HG02623 (cell line): ENCODE data around the gene TMEM187.

ENCODE experiments used
- ATAC-seq: cut with Tn5 transposase; IDR thresholded peaks from one replicate; pipeline ENCODE4 v1.9.1; 2021; ENCODE audit warnings: moderate library complexity; ENCODE audit not compliant: unreplicated experiment

TMEM187 gene

GRCh38 chrX:153934762-153935325, 37.7 kb upstream of the TMEM187 start, which contains the start of gene NAA10:
NAA10 (minus strand) TSS chrX:153935037; CDS start chrX:153934904, 133 bp downstream.
- peak; percentile 83 for ATAC-seq

DNA sequence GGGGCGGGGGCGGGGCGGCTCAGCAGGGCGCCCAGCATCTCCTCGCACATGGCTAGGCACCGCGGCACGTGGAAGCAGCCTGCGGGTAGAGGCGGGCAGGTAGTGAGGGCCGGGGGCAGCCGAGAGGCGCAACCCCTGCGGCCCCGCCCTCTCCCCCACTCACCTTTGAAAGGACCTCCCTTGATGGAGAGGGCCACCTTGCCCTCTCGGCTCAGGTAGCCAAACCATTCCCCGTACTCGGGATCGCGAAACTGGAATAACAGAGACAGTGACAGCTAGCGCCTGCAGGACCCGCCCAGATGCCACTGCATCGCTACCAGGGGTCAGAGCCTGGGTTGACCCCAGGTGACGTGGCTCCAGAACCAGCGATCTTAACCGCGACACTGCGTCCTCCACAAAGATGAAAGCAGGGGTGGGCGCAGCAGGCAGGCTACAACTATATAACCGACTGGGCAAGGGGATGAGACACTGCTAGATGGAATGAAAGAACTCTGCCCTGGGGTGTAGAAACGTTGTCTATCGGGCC, 37.2 kb upstream of the TMEM187 start:
- ATAC-seq: peak; percentile 15

DNA sequence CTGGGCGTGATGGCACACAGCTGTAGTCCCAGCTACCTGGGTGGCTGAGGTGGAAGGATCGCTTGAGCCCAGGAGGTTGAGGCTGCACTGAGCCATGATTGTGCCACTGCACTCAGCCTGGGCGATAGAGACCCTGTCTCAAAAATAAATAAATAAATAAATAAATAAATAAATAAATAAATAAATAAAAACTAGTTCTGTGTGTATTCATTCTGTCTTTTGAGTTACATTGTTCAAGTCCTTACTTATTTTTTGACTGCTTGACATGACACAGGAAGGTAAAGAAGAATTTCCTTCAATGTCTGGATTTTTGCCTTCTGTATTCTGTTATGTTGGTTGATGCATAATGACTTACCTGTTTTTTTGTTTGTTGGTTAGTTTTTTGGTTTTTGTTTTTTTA, 35.5 kb upstream of the TMEM187 start:
- no peak for ATAC-seq

DNA sequence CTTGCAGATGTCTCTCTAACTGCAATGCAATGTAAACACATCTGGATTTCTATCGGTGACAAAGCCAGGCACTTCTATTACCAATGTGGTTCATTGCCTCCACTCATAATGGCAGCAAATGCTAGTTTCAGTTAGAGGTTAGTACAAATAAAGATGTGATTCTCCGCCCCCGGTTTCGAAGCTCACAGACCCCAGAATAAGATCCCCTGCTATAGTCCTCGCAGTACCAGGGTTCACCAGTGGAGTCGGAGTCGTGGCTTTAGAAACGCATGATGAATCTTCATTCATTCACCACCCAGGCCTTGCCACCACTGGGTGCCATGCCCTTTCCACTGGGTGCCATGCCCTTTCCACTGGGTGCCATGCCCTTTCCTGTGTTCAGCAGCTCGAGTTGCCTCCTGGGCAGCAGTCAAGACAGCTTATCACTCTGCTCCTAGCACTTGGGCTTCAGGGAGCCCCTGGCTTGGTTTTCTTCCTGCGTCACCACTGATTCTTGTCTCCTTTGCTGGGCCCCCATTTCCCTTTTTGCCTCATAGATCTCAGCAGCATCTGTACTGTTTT, 34.2 kb upstream of the TMEM187 start:
- no peak for ATAC-seq

GRCh38 chrX:153939573-153939972, 33.0 kb upstream of the TMEM187 start:
- no peak for ATAC-seq

DNA sequence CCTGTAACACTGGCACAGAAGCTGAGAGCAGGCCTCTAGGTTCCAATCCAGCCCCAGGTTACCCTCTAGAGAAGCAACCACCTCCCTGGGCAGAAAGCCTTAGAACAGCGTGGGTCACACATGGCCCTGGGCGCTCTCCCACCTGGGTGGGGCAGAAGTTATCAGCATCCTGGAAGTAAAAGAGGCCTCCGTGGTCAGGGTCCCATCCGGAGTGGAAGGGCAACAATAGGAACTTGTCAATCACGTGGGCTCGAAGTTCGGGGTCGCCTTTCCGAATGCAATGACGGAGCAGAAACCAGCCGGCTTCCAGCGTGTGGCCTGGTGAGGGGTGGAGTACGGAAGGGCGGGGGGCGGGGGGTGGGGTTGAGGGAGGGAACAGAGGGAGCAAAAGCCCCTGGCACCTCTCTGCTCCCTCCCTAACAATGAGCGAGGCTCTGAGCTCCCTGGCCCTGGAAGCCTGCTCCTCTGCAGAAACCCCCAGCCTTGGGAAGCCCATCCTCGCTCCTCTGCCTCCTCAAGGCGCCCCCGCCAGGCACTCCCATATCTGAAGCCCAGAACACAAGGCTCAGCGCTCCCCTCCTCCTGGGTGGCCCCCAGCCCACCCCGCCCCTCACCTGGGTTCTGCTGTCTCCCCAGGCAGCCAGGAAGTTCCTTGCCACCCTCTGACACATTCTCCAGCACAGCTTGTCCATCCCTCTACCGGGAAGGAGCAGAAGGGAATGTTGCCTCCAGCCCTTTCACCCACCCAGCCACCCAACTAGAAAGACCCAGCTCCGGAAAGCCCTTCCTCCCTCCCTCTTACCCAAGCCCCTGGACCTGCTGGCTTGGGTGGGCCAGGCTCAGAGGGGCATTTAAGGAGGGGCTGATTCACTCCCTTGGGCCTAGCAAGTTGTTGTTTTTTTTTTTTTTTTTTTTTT, 31.0 kb upstream of the TMEM187 start:
- ATAC-seq: no peak

GRCh38 chrX:153944140-153944799, 28.3 kb upstream of the TMEM187 start, which contains the start of gene RENBP:
RENBP (minus strand) TSS chrX:153944643; CDS start chrX:153944610, 33 bp downstream.
- ATAC-seq: no peak

DNA sequence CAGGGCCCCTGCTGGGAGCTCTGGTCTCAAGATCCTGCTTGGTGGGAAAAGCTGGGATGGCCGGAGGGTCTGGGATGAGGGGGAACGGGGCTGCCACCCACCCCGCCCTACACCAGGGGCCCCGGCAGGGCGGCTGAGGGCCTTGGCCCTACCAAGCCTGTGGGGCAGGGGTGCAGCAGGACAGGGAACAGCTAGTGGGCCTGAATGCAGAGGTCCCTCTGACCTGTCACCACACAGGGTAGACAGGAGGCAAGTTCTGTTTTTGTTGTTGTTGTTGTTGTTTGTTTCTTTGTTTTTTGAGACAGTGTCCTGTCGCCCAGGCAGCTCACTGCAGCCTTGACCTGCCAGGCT, 27.8 kb upstream of the TMEM187 start:
- no peak for ATAC-seq

DNA sequence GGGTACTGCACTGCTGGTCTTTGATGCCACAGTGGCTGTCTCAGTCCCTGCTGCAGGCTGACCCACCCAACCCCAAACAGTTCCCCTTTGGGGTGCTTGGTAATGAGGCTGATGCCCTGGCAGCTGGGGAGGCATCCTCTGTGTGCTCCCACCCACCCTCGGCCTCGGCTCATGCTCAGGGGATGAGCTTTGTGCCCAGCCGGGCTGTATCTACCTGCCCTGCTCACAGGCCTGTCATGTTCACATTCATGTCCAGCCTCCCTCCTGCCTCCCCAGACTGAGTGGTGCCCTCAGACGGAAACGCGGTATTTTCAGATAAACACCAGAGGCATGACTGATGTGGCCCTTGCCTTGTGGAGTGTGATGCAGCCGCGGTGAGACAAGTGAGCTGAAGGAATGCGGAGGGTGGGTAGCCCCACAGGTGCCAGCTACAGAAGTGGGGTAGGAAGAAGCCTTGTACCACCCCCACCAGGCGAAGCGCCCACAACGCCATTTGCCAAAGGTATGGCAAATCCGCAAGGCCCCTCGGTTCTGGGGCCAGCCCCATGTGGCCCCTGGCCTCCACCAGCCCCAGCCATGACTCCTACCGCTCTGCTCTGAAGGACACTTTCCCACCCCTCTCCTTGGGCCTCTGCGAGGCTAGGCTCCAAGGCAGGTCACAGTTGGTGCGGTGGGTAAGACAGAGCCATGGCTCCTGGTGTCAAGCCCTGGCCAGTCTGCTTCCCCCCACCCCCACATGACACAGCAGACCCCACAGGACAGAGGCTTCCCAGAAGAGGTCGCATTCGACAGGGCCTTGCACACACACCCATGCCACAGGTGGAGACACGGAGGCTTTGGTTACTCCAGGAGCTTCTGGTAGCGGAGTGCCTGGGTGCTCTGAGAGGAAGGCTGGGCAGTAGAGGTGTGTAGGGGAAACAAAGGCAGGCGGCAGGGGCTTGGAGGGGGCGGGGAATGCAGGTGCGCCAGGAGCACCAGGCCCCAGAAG, 26.3 kb upstream of the TMEM187 start:
- ATAC-seq: no peak

GRCh38 chrX:153947009-153947769, 25.4 kb upstream of the TMEM187 start:
- ATAC-seq: peak; percentile 53

DNA sequence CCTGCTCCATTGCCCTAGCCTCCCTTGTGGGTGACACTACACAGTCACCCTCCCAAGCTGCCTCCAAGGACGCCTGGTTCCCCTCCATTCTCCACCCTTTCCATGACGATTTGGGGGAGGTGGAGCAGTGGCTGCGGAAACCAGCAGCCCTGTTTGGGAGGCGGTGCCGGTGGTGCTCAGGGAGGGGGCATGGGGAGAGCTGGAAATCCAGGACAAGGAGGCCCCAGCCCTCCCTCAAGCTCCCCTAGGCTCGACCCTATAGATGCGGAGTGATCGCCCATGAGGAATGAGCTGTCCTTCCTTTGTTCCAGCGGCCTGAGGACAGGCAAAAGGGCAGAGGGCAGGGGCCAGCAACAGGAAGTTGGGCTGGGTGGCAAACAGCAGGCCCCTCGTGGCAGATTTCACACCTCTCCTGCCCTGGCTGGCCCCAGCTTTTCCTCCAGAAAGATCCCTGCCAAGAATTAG, 24.5 kb upstream of the TMEM187 start:
- no peak for ATAC-seq

- ATAC-seq: no peak
Observed at GRCh38 chrX:153948847-153949805, 23.4 kb upstream of the TMEM187 start.

- no peak for ATAC-seq
Observed at GRCh38 chrX:153950127-153950526, 22.4 kb upstream of the TMEM187 start.

GRCh38 chrX:153951683-153952372, 20.7 kb upstream of the TMEM187 start:
- ATAC-seq: no peak

DNA sequence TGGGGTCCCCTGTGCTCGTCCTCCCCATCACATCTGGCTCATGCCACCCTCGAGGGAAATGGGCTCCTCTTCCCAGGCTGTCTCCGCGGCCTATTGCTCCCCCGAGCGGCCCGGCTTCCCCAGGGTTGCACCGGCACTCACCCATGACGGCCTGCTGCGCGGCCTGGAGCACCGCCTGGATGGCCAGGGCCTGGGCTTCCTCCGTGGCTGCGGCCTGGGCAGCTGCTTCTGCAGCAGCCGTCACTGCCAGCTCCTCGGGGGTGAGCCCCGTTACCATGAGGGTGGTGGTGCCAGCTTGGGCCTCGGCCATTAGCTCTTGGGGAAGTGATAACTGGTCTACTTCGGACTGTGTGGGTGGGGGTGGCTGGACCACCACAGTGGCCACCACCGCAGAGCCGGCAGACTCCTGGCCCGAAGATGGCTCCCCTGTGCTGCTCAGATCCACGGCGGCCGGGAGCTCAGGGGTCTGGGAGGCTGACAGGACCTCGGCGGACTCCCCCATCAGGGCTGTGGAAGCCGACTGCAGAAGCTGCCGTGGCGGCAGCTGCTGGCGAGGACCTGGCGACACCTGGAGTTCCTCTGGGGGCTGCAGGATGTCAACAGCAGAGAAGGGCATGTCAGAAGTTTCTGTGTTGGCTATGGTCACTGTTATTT, 20.1 kb upstream of the TMEM187 start:
- no peak for ATAC-seq

DNA sequence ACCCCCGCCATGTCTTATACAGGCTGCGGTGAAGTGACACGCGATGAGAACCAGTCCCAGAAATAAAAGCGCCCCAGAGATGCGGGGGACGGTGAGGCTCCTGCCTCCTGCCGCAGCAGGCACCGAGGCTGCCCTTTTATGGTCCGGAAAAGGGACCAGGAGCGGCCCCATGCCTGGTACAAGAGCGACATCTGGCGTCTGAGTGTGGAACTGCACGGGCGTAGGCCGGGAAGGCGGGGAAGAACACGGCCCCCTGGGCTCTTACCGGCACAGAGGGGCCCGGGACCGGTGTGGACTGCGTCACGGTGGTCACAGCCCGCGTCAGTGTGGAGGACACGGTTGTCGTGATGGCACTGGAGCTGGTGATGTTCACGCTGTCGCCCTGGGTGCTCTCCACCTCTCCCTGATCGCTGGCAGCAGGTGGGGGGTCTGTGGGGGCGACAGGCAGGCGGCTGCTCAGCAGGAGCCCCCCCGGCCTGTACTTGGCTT, 19.2 kb upstream of the TMEM187 start:
- no peak for ATAC-seq
